ENCODE measurements around the gene GHRHR. TPM values are rescaled to one million over a fixed set of nuclear protein-coding genes. Genes with fewer than 3 reads are reported as not detected.

The GHRHR gene
- polyA plus RNA-seq, 3 donors, result 0.14 to 0.29 (median 0.15) TPM

DNA sequence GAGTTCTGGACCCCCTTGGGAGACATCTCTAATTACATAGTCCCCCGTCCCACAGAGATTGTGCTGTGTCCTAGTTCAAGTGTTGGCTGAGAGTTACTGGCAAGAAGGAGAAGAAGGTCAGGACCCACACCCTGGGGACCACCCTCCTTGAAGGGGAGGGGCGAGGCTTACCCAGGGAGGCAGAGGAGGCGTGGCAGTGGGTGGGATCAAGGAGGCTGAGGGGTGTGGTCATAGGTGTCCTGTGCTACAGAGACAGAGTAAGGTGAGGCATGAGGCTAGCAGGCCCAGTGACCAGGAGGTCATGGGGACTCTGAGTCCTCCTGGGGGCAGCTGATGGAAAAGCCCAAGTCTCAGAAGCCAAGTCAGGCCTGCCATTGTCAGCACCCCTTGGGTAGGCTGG, 59.0 kb downstream of the GHRHR start:
- no peak for DNase-seq (ENCODE audit: extremely low read depth in 1 of 11, low read depth in 9 of 11, low spot score in 4 of 11)

DNA sequence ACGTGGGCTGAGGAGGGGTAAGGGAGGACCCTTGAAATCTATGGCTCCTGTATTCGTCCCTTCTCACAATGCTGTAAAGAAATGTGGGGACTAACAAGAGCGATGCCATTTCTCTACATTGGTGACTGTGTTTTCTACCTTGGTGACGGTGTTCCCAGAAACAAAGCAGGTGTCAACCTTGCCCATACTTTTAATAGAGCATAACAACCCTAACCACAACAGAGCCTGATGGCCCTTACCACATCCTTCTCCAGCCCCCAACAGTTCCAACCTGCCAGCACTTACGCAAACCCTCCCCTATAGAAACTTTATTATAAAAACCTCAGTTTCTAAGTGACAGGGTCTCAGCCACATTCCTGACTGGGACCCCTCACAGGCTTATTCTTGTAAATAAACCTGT, 60.1 kb downstream of the GHRHR start:
- DNase-seq (ENCODE audit: extremely low read depth in 1 of 11, low read depth in 9 of 11, low spot score in 4 of 11), result no peak

DNA sequence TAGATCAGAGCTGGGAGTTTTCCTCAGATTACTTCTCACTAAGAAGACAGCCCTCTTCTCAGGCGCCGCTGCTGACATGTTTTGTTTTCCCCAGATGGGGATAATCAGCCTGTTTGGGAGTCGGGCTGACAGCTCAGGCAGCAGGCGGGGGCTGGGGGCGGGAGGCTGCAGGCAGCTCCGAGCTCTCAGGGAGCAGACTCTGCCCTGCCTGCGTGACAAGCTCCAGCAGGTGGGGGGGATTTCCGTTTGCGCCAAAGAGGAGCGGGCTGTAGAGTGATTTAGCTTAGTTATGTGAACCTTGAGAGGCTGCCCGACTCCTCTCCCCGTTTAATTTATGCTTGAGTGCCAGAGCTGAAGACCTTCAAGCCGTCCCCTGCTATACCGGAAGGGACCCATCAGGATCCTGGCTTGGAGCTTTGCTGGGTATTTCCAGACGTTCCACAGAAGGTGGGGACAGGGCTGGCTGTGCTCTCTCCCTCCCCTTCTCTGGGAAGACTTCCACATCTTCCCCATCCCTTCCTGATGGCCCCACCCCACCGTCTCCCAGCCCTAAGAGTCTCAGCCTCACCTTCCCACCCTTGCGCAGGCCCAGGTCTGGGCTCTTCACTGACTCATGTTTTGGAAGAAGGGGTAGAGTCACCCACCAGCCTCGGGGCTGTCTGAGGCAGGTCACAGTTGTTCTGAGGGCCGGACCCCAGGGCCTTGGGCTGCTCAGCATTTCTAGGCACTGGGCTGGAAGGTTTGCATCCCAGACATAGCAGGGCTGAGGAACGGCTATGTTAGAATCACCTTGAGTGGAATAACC, 63.6 kb downstream of the GHRHR start:
- peak; percentile 61 to 87 (median 78) for DNase-seq (ENCODE audit: extremely low read depth in 1 of 11, low read depth in 9 of 11, low spot score in 4 of 11)

DNA sequence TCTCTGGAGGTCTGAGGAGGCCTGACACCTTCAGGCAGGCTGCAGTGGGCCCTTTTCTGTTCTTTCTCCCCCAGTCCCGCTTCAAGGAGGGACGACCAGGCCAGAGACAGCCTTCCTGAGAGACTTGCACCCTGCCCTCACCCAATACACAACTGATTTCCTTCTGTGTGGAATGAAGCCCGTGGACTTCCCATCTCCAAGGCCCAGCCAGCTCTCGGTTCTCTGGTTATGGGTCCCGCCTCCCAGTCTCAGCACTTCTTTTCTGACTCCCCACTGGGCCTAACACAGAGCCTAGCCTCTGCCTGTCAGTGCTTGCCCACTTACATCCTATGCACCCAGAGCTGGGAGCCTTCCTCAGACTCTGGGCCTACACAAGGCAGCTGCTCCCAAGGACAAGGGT, 64.3 kb downstream of the GHRHR start:
- DNase-seq (ENCODE audit: extremely low read depth in 1 of 11, low read depth in 9 of 11, low spot score in 4 of 11), result no peak

DNA sequence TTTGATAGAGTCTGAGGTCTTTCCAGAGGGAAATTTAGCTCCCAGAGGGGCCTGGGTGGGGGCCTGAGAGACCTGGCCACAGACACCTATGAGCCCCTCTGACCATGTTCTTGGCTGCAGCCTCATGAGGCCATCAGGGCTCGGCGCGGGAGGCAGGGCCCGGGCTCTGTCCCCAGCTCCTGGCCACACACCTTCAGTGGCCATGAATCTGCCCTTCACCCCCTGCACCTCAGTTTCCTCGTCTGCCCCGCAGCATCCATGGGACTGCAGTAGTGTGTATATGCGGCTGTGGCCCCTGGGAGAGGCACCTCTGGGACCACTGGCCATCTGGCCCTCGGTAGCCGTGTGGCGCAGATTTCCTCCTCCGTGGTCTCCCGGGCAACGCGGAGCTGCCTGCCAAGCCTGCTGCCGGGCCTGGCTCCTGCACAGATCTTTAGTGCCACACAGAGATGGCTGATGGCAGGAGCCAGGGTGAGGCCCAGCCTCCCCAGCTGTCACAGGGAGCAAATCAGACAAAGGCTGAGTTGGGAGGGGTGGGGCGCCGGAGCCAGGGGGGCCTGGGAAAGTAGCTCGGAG, 64.8 kb downstream of the GHRHR start:
- no peak for DNase-seq (ENCODE audit: extremely low read depth in 1 of 11, low read depth in 9 of 11, low spot score in 4 of 11)

Other genes starting within 250 kb of the GHRHR start
- gene INMT, start 211.8 kb upstream of the GHRHR start, polyA plus RNA-seq (ENCODE audit: insufficient read length in 3 of 3), result 1 to 10 TPM in 2 of 3 donors, under 1 TPM in 1; 0.86 to 2.0 (median 1.4) TPM
- 10 to 100 TPM; 11.3 to 26.9 (median 11.5) TPM for gene MINDY4, start 192.5 kb upstream of the GHRHR start, polyA plus RNA-seq (ENCODE audit: insufficient read length in 3 of 3)
- 100 to 1,000 TPM; 200 to 225 (median 222) TPM for gene AQP1, start 52.1 kb upstream of the GHRHR start, polyA plus RNA-seq (ENCODE audit: insufficient read length in 3 of 3)
- gene ADCYAP1R1, start 88.4 kb downstream of the GHRHR start, polyA plus RNA-seq (ENCODE audit: insufficient read length in 3 of 3), result 1 to 10 TPM in 1 of 3 donors, under 1 TPM in 2; 0.74 to 1.5 (median 0.93) TPM

All from renal cortex interstitium (tissue), 11 donors.